ENCODE results near the gene MIEN1.
"Not testable (repeated sequence)": the region's sequence is repeated elsewhere in the genome, so short reads cannot be mapped to it uniquely, and the experiment has no call there.

The MIEN1 gene

DNA sequence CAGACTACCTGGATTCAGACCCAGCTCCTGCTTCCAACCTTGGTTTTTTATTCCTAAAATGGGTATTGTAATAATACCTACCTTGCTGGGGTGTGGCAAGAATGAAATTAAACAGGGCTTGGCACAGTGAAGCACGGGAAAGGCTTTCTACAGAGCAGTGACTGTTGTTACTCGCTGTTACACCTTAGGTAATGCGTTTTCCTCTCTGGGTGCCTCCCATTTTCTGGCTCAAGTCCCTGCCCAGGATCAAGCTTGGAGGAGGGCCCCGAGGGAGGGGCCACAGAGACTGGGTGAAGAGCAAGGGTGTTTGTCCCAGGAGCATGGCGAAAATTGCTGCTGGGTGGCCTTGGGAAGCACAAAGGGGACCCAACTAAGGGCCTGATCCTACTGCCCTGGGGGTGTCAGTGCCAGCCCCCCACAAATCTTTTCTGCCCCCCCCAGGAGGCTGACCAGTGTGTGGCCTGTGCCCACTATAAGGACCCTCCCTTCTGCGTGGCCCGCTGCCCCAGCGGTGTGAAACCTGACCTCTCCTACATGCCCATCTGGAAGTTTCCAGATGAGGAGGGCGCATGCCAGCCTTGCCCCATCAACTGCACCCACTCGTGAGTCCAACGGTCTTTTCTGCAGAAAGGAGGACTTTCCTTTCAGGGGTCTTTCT lies 13.3 kb downstream of the MIEN1 start:
- Histone ChIP-seq H3K27me3 (no peaks in the 10 kb centered on the region), H3K4me1 (ENCODE audit: control insufficient read depth in 1 of 2, insufficient read depth in 1 of 2, low read depth in 1 of 2, low read length in 1 of 2) (no peaks in the 10 kb centered on the region), H3K4me3 (ENCODE audit: low read depth in 1 of 2, low read length in 1 of 2) (no peak overlapping the region), H3K27ac (no peak overlapping the region), H3K9me3 (no peaks in the 10 kb centered on the region), H3K36me3 (no peaks in the 10 kb centered on the region)
- TF ChIP-seq, protein P1, sequence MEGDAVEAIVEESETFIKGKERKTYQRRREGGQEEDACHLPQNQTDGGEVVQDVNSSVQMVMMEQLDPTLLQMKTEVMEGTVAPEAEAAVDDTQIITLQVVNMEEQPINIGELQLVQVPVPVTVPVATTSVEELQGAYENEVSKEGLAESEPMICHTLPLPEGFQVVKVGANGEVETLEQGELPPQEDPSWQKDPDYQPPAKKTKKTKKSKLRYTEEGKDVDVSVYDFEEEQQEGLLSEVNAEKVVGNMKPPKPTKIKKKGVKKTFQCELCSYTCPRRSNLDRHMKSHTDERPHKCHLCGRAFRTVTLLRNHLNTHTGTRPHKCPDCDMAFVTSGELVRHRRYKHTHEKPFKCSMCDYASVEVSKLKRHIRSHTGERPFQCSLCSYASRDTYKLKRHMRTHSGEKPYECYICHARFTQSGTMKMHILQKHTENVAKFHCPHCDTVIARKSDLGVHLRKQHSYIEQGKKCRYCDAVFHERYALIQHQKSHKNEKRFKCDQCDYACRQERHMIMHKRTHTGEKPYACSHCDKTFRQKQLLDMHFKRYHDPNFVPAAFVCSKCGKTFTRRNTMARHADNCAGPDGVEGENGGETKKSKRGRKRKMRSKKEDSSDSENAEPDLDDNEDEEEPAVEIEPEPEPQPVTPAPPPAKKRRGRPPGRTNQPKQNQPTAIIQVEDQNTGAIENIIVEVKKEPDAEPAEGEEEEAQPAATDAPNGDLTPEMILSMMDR (IDR thresholded peaks at IDR 0.05) = no peak

DNA sequence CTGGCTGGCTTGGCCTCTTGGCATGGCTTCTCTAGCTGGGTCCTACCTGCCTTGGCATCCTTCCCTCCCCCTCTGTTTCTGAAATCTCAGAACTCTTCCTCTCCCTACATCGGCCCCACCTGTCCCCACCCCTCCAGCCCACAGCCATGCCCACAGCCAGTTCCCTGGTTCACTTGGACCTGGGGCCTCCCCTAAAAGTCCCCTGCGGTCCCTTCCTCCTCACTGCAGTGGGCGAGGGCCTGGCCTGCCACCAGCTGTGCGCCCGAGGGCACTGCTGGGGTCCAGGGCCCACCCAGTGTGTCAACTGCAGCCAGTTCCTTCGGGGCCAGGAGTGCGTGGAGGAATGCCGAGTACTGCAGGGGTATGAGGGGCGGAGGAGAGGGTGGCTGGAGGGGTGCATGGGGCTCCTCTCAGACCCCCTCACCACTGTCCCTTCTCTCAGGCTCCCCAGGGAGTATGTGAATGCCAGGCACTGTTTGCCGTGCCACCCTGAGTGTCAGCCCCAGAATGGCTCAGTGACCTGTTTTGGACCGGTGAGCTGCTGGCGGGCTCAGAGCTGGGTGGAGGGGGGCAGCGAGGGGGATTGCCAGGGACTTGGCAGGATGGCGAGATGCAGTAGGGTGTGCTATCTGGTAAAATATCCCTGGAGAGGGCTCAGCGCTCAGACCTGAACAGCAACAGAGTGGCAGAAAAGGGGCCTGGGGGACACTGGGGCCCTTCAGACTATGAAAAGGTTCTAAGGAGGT lies 14.1 kb downstream of the MIEN1 start:
- H3K4me1 ChIP-seq (ENCODE audit: control insufficient read depth in 1 of 2, insufficient read depth in 1 of 2, low read depth in 1 of 2, low read length in 1 of 2) = no peaks in the 10 kb centered on the region
- no peaks in the 10 kb centered on the region for H3K27me3 ChIP-seq
- H3K9me3 ChIP-seq = no peaks in the 10 kb centered on the region
- no peak overlapping the region for H3K27ac ChIP-seq
- TF ChIP-seq, protein P1 (IDR thresholded peaks at IDR 0.05) = no peak
- H3K4me3 ChIP-seq (ENCODE audit: low read depth in 1 of 2, low read length in 1 of 2) = no peak overlapping the region
- H3K36me3 ChIP-seq = no peaks in the 10 kb centered on the region

DNA sequence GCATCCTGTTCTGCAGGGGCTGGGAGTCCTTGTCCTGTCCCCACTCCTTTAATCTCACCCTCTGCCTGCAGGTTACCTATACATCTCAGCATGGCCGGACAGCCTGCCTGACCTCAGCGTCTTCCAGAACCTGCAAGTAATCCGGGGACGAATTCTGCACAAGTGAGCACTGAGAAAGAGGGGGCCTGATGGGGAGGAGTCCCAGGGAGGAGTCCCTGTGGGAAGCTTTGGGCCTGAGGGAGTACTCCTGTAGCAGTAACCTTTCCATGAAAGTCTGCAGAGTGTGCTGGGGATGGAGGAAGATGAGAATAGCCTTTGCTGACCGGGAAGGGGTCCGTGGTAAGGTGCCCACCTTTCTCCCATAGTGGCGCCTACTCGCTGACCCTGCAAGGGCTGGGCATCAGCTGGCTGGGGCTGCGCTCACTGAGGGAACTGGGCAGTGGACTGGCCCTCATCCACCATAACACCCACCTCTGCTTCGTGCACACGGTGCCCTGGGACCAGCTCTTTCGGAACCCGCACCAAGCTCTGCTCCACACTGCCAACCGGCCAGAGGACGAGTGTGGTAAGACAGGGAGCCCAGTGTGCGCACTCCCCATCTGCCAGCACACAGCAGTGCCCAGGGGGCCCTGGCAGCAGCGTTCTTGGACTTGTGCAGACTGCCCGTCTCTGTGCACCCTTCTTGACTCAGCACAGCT lies 14.8 kb downstream of the MIEN1 start:
- no peaks in the 10 kb centered on the region for H3K27me3 ChIP-seq
- H3K4me3 ChIP-seq (ENCODE audit: low read depth in 1 of 2, low read length in 1 of 2) = no peak overlapping the region
- H3K4me1 ChIP-seq (ENCODE audit: control insufficient read depth in 1 of 2, insufficient read depth in 1 of 2, low read depth in 1 of 2, low read length in 1 of 2) = no peaks in the 10 kb centered on the region
- TF ChIP-seq, protein P1 (IDR thresholded peaks at IDR 0.05) = no peak
- no peak overlapping the region for H3K27ac ChIP-seq
- H3K9me3 ChIP-seq = no peaks in the 10 kb centered on the region
- no peaks in the 10 kb centered on the region for H3K36me3 ChIP-seq

DNA sequence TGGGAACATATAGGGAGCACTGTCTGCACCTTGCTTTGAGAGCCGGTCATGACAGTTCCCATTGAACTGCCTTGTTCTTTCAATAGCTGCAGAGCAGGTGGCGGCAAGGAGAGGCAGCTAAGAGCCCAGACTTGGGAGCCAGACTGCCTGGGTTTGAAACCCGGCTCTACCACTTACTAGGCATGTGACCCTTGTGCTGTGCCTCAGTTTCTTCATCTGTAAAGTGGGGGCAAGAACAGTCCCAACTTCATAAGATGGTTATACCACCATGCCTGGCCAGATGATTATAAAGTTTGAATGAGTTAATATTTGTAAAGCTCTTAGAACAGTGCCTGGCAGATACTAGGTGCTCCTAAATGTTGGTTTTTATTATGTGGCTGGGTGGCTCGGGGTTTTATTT lies 16.1 kb downstream of the MIEN1 start:
- no peak overlapping the region for H3K27ac ChIP-seq
- no peaks in the 10 kb centered on the region for H3K27me3 ChIP-seq
- H3K4me1 ChIP-seq (ENCODE audit: control insufficient read depth in 1 of 2, insufficient read depth in 1 of 2, low read depth in 1 of 2, low read length in 1 of 2) = no peaks in the 10 kb centered on the region
- H3K36me3 ChIP-seq = no peaks in the 10 kb centered on the region
- H3K9me3 ChIP-seq = no peaks in the 10 kb centered on the region
- TF ChIP-seq, protein P1 (IDR thresholded peaks at IDR 0.05) = no peak
- no peak overlapping the region for H3K4me3 ChIP-seq (ENCODE audit: low read depth in 1 of 2, low read length in 1 of 2)

DNA sequence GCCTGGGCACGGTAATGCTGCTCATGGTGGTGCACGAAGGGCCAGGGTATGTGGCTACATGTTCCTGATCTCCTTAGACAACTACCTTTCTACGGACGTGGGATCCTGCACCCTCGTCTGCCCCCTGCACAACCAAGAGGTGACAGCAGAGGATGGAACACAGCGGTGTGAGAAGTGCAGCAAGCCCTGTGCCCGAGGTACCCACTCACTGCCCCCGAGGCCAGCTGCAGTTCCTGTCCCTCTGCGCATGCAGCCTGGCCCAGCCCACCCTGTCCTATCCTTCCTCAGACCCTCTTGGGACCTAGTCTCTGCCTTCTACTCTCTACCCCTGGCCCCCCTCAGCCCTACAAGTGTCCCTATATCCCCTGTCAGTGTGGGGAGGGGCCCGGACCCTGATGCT lies 18.5 kb downstream of the MIEN1 start:
- no peaks in the 10 kb centered on the region for H3K27me3 ChIP-seq
- H3K9me3 ChIP-seq = no peaks in the 10 kb centered on the region
- H3K4me3 ChIP-seq (ENCODE audit: low read depth in 1 of 2, low read length in 1 of 2) = no peak overlapping the region
- no peaks in the 10 kb centered on the region for H3K4me1 ChIP-seq (ENCODE audit: control insufficient read depth in 1 of 2, insufficient read depth in 1 of 2, low read depth in 1 of 2, low read length in 1 of 2)
- no peaks in the 10 kb centered on the region for H3K36me3 ChIP-seq
- H3K27ac ChIP-seq = no peak overlapping the region
- TF ChIP-seq, protein P1 (IDR thresholded peaks at IDR 0.05) = no peak

DNA sequence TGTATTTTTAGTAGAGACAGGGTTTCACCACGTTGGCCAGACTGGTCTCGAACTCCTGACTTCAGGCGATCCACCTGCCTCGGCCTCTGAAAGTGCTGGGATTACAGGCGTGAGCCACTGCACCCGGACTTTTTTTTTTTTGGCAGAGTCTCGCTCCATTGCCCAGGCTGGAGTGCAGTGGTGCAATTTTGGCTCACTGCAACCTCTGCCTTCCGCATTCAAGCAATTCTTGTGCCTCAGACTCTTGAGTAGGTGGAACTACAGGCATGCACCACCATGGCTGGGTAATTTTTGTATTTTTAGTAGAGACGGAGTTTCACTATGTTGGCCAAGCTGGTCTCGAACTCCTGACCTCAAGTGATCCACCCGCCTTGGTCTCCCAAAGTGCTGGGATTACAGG lies 19.3 kb downstream of the MIEN1 start:
- not testable (repeated sequence) for H3K4me3 ChIP-seq (ENCODE audit: low read depth in 1 of 2, low read length in 1 of 2); H3K27me3 ChIP-seq; H3K9me3 ChIP-seq; H3K4me1 ChIP-seq (ENCODE audit: control insufficient read depth in 1 of 2, insufficient read depth in 1 of 2, low read depth in 1 of 2, low read length in 1 of 2); H3K36me3 ChIP-seq; H3K27ac ChIP-seq

Measured in neutrophil (primary cell).